ENCODE results near the gene NLN. TPM values are rescaled to one million over a fixed set of nuclear protein-coding genes. Genes with fewer than 3 reads are reported as not detected.

NLN gene
- total and polyA plus RNA-seq, 2 of the 13 experiments (the other 11 are each of a cell fraction or from before 2014, with no cell fraction given), result 11.9 to 36.7 TPM

GRCh38 chr5:65802820-65803219 is 80.8 kb downstream of the NLN start:
- Histone ChIP-seq H4K20me1 (ENCODE audit: insufficient read depth, low read length) (no peaks in the 10 kb centered on the region), H2AFZ (ENCODE audit: low read length) (no peak overlapping the region), H3K4me3 (replicated peaks in 1 of 3; ENCODE audit: insufficient read depth in 1 of 3, low read depth in 2 of 3, low read length in 3 of 3) (no peak overlapping the region), H3K9me3 (ENCODE audit: low read length) (no peaks in the 10 kb centered on the region), H3K27me3 (ENCODE audit: control insufficient read depth in 1 of 2, insufficient read depth in 2 of 2, low read length in 2 of 2) (no peaks in the 10 kb centered on the region), H3K4me1 (ENCODE audit: insufficient read depth, low read length) (no peaks in the 10 kb centered on the region), H3K27ac (ENCODE audit: extremely low read length, insufficient read depth, low read length) (no peak overlapping the region), H3K36me3 (replicated peaks in 1 of 2; ENCODE audit: control insufficient read depth in 1 of 2, insufficient read depth in 2 of 2, low read length in 2 of 2) (peaks cover 3 to 8% of the 10 kb centered on the region in 2 experiments; a peak in 2 of 5 replicates), H3K79me2 (ENCODE audit: insufficient read depth, low read length) (no peaks in the 10 kb centered on the region), H3K9ac (ENCODE audit: insufficient read depth, low read depth, low read length) (no peak overlapping the region), H3K4me2 (ENCODE audit: low read depth, low read length) (no peak overlapping the region)
- ChIA-PET CTCF (ENCODE audit: low intra/inter-chr PET ratio, low total read pairs) (no interaction called here), POLR2A (no interaction called here)
- ATAC-seq (no peak), DNase-seq (ENCODE audit: low spot score) (no peak), FAIRE-seq (no peak)
- in situ Hi-C loops (cut with HindIII; ENCODE audit: extremely low pct_ligation_motif_present, low pct_unique_long_range_greater_than_20kb) (no loop called here), intact Hi-C loops (cut with micrococcal nuclease; ENCODE audit: unreplicated experiment) (no loop called here)
- 83% methylated on average over 3 of the region's 4 CpGs for WGBS (ENCODE audit: low lambda C conversion rate)
- no peak for TF ChIP-seq ZNF598 (CRISPR knock-in tag; IDR thresholded peaks at IDR 0.05; ENCODE audit: borderline replicate concordance)
- TF ChIP-seq PHF21A (CRISPR knock-in tag; IDR thresholded peaks at IDR 0.05), result no peak
- no peak for TF ChIP-seq RARG (CRISPR knock-in tag; IDR thresholded peaks at IDR 0.05; ENCODE audit: low read depth)
- TF ChIP-seq PCBP1 (IDR thresholded peaks at IDR 0.05; ENCODE audit: borderline replicate concordance, low read depth, low read length), result no peak
- no peak for TF ChIP-seq TEAD3 (CRISPR knock-in tag; optimal IDR thresholded peaks at IDR 0.05; ENCODE audit: borderline replicate concordance)
- no peak for TF ChIP-seq ZNF737 (CRISPR knock-in tag; IDR thresholded peaks at IDR 0.05; ENCODE audit: borderline replicate concordance)
- TF ChIP-seq SMYD3 (CRISPR knock-in tag; IDR thresholded peaks at IDR 0.05), result no peak
- no peak for TF ChIP-seq GTF3A (CRISPR knock-in tag; conservative IDR thresholded peaks at IDR 0.05)
- TF ChIP-seq RORA (CRISPR knock-in tag; IDR thresholded peaks at IDR 0.05), result no peak
- no peak for TF ChIP-seq ARNT (IDR thresholded peaks at IDR 0.05)
- no peak for TF ChIP-seq HDAC1 (CRISPR knock-in tag; IDR thresholded peaks at IDR 0.05)
- TF ChIP-seq ETV5 (CRISPR knock-in tag; IDR thresholded peaks at IDR 0.05; ENCODE audit: borderline replicate concordance), result no peak
- BruUV-seq (replicated peaks), result no TSS peak

Data from HepG2 (cell line).